Smooth muscle cell (in vitro differentiated cells): ENCODE data around the gene EZH1. TPM values are rescaled to one million over a fixed set of nuclear protein-coding genes. Genes with fewer than 3 reads are reported as not detected.

Experiments used
- DNase-seq: peaks from one replicate; lab custom pipeline; 2025; ENCODE audit not compliant: unreplicated experiment; lab: John Stamatoyannopoulos, UW
- H2AFZ ChIP-seq: fragments of 200-600 bp; sonication (generic); 2 replicates; pipeline ENCODE4 v1.6.0; 2016; ENCODE audit warnings: antibody characterized with exemption, low read depth, mild to moderate bottlenecking
- H3F3A ChIP-seq: fragments of 200-600 bp; sonication (generic); 2 replicates; pipeline ENCODE4 v1.6.0; 2017; ENCODE audit warnings: antibody characterized with exemption, low read depth
- H3K27ac ChIP-seq: fragments of 200-600 bp; sonication (generic); 2 replicates; pipeline ENCODE4 v1.5.1; 2016; ENCODE audit warnings: low read depth, mild to moderate bottlenecking
- H3K27me3 ChIP-seq: fragments of 200-600 bp; sonication (generic); 2 replicates; pipeline ENCODE4 v1.6.1; 2016; ENCODE audit warnings: low read depth, mild to moderate bottlenecking
- H3K36me3 ChIP-seq: fragments of 200-600 bp; sonication (generic); 2 replicates; pipeline ENCODE4 v1.5.1; 2016; ENCODE audit warnings: low read depth
- H3K4me1 ChIP-seq: fragments of 200-600 bp; sonication (generic); 2 replicates; pipeline ENCODE4 v1.5.1; 2016; ENCODE audit warnings: low read depth
- H3K4me2 ChIP-seq: fragments of 200-600 bp; sonication (generic); 2 replicates; pipeline ENCODE4 v1.6.0; 2016; ENCODE audit warnings: mild to moderate bottlenecking
- H3K4me3 ChIP-seq: fragments of 200-600 bp; sonication (generic); 2 replicates; pipeline ENCODE4 v1.5.1; 2016; ENCODE audit warnings: mild to moderate bottlenecking
- H3K79me2 ChIP-seq: fragments of 200-600 bp; sonication (generic); 2 replicates; pipeline ENCODE4 v1.6.0; 2016; ENCODE audit warnings: low read depth, mild to moderate bottlenecking
- H3K9ac ChIP-seq: fragments of 200-600 bp; sonication (generic); 2 replicates; pipeline ENCODE4 v1.6.0; 2016; ENCODE audit warnings: low read depth
- H3K9me3 ChIP-seq: fragments of 200-600 bp; sonication (generic); replicated peaks from 2 replicates; pipeline ENCODE4 v1.5.1; 2016; ENCODE audit warnings: low read depth
- H4K20me1 ChIP-seq: fragments of 200-600 bp; sonication (generic); 2 replicates; pipeline ENCODE4 v1.6.0; 2016; ENCODE audit warnings: low read depth
- CTCF ChIP-seq: fragments of 200-600 bp; sonication (generic); IDR thresholded peaks from 2 replicates; pipeline ENCODE4 v1.5.1; 2017; ENCODE audit warnings: borderline replicate concordance, mild to moderate bottlenecking, antibody characterized with exemption; ENCODE audit not compliant: insufficient read depth, poor library complexity, severe bottlenecking
- WGBS: methylation state at CpG from one replicate; pipeline ENCODE4 v1.1.7; 2016; ENCODE audit warnings: low lambda C conversion rate; 5-methylcytosine and 5-hydroxymethylcytosine counted together
- microRNA-seq: library from miRNA; unstranded; fragments of <30 nt; microRNA quantifications from one replicate; pipeline ENCODE4, GENCODE V29; 2016; ENCODE audit warnings: borderline number of aligned reads
- polyA plus RNA-seq: library from polyadenylated mRNA; unstranded; fragments of >200 nt; fragmentation: Nextera tagmentation; extraction: Ambion mirVana; gene quantifications from 2 replicates; pipeline ENCODE4 v1.2.1, GENCODE V29; 2016
- small RNA-seq: library from RNA; depleted of rRNA; stranded (forward); fragments of <200 nt; gene quantifications from one replicate; pipeline ENCODE3, GENCODE V24; 2014
- total RNA-seq: library from RNA; depleted of rRNA; stranded (reverse); fragments of >200 nt; gene quantifications from 2 replicates; pipeline ENCODE4 v1.2.3, GENCODE V29; 2014

Gene EZH1
- total and polyA plus RNA-seq, 2 experiments from 2014 or later, result 8.0 to 19.4 TPM

- peaks cover 7% of the 10 kb centered on the region for H3F3A ChIP-seq
- H3K4me2 ChIP-seq, result no peak overlapping the region
- no peak overlapping the region for H3K4me3 ChIP-seq
- H3K4me1 ChIP-seq, result peaks cover 15% of the 10 kb centered on the region
- no peak for TF ChIP-seq CTCF
- H3K79me2 ChIP-seq, result peaks cover 3% of the 10 kb centered on the region
- 36% methylated on average over 2 of the region's 2 CpGs for WGBS
- no peaks in the 10 kb centered on the region for H3K27me3 ChIP-seq
- no peaks in the 10 kb centered on the region for H4K20me1 ChIP-seq
- no peaks in the 10 kb centered on the region for H3K36me3 ChIP-seq
- no peak overlapping the region for H3K27ac ChIP-seq
- no peak for DNase-seq
- no peak overlapping the region for H3K9ac ChIP-seq
- no peak overlapping the region for H2AFZ ChIP-seq
- no peaks in the 10 kb centered on the region for H3K9me3 ChIP-seq
Observed at GRCh38 chr17:42655528-42655927, 89.3 kb downstream of the EZH1 start.

GRCh38 chr17:42653179-42654124, 91.4 kb downstream of the EZH1 start:
- WGBS, result 28% methylated on average over 41 of the region's 42 CpGs
- Histone ChIP-seq H3K9ac (no peak overlapping the region), H3K4me2 (peak overlapping the region; percentile 93)

GRCh38 chr17:42651392-42651791, 93.4 kb downstream of the EZH1 start:
- no peak for DNase-seq
- no peak overlapping the region for H2AFZ ChIP-seq
- no peaks in the 10 kb centered on the region for H4K20me1 ChIP-seq
- H3K4me3 ChIP-seq, result no peak overlapping the region
- no peak for TF ChIP-seq CTCF
- no peak overlapping the region for H3K27ac ChIP-seq
- H3K79me2 ChIP-seq, result no peaks in the 10 kb centered on the region
- H3K4me1 ChIP-seq, result peaks cover 10% of the 10 kb centered on the region
- no peaks in the 10 kb centered on the region for H3K27me3 ChIP-seq
- no peak overlapping the region for H3K9ac ChIP-seq
- H3K9me3 ChIP-seq, result no peaks in the 10 kb centered on the region
- 93% methylated on average over 4 of the region's 4 CpGs for WGBS
- peaks cover 7% of the 10 kb centered on the region for H3F3A ChIP-seq
- H3K36me3 ChIP-seq, result no peaks in the 10 kb centered on the region
- H3K4me2 ChIP-seq, result no peak overlapping the region

More at GRCh38 chr17:42653179-42654124, 91.4 kb downstream of the EZH1 start:
- TF ChIP-seq CTCF, result no peak
- Histone ChIP-seq H2AFZ (peak overlapping the region; percentile 93), H3K27ac (peak overlapping the region; percentile 20), H4K20me1 (no peaks in the 10 kb centered on the region), H3K4me1 (peaks cover 10% of the 10 kb centered on the region), H3F3A (peaks cover 7% of the 10 kb centered on the region), H3K27me3 (no peaks in the 10 kb centered on the region), H3K79me2 (no peaks in the 10 kb centered on the region), H3K36me3 (no peaks in the 10 kb centered on the region), H3K9me3 (no peaks in the 10 kb centered on the region), H3K4me3 (peak overlapping the region; percentile 52)
- no peak for DNase-seq

Small RNA genes lying within 50 kb of the gene (microRNA-seq; reads per million reads assigned to microRNA genes)
- gene MIR6780A, result 1.8 reads per million

Small RNA genes lying within 50 kb of the gene (small RNA-seq; reads per million reads assigned to genes)
- gene HMGN2P15, result not detected
- not detected for gene MIR6780A

Other genes with a start within 250 kb of the EZH1 start
- 23.0 and 27.2 TPM in 2 replicates for gene NAGLU, start 208.8 kb downstream of the EZH1 start, total RNA-seq
- gene NAGLU, start 208.8 kb downstream of the EZH1 start, polyA plus RNA-seq, result 39.9 and 51.6 TPM in 2 replicates
- 0.40 TPM in 1 of 2 replicates, not detected in the other for gene HSD17B1, start 192.1 kb downstream of the EZH1 start, total RNA-seq
- 3.3 and 3.5 TPM in 2 replicates for gene HSD17B1, start 192.1 kb downstream of the EZH1 start, polyA plus RNA-seq
- 16.0 and 23.2 TPM in 2 replicates for gene COASY, start 182.9 kb downstream of the EZH1 start, total RNA-seq
- gene COASY, start 182.9 kb downstream of the EZH1 start, polyA plus RNA-seq, result 65.0 and 68.2 TPM in 2 replicates
- gene MLX, start 177.9 kb downstream of the EZH1 start, total RNA-seq, result 21.6 and 30.1 TPM in 2 replicates
- 21.1 and 26.4 TPM in 2 replicates for gene MLX, start 177.9 kb downstream of the EZH1 start, polyA plus RNA-seq
- 5.2 and 5.3 TPM in 2 replicates for gene PSMC3IP, start 167.3 kb downstream of the EZH1 start, total RNA-seq
- gene PSMC3IP, start 167.3 kb downstream of the EZH1 start, polyA plus RNA-seq, result 7.7 and 10.0 TPM in 2 replicates
- gene RETREG3, start 135.7 kb downstream of the EZH1 start, total RNA-seq, result 40.4 and 67.8 TPM in 2 replicates
- 32.6 and 34.1 TPM in 2 replicates for gene RETREG3, start 135.7 kb downstream of the EZH1 start, polyA plus RNA-seq
- gene TUBG1, start 135.4 kb downstream of the EZH1 start, total RNA-seq, result 31.6 and 38.7 TPM in 2 replicates
- gene TUBG1, start 135.4 kb downstream of the EZH1 start, polyA plus RNA-seq, result 91.2 and 102 TPM in 2 replicates
- gene TUBG2, start 85.8 kb downstream of the EZH1 start, total RNA-seq, result 23.1 and 28.2 TPM in 2 replicates
- gene TUBG2, start 85.8 kb downstream of the EZH1 start, polyA plus RNA-seq, result 42.3 and 54.6 TPM in 2 replicates
- gene PLEKHH3, start 68.0 kb downstream of the EZH1 start, total RNA-seq, result 5.0 and 13.3 TPM in 2 replicates
- 23.6 and 23.7 TPM in 2 replicates for gene PLEKHH3, start 68.0 kb downstream of the EZH1 start, polyA plus RNA-seq
- gene CCR10, start 63.2 kb downstream of the EZH1 start, total RNA-seq, result 10.1 TPM in 1 of 2 replicates, not detected in the other
- 2.0 and 3.8 TPM in 2 replicates for gene CCR10, start 63.2 kb downstream of the EZH1 start, polyA plus RNA-seq
- gene CNTNAP1, start 62.5 kb downstream of the EZH1 start, total RNA-seq, result 7.1 and 9.5 TPM in 2 replicates
- gene CNTNAP1, start 62.5 kb downstream of the EZH1 start, polyA plus RNA-seq, result 2.0 and 4.5 TPM in 2 replicates
- 8.6 and 8.9 TPM in 2 replicates for gene RAMP2, start 16.2 kb upstream of the EZH1 start, total RNA-seq
- gene RAMP2, start 16.2 kb upstream of the EZH1 start, polyA plus RNA-seq, result 22.0 and 25.7 TPM in 2 replicates
- gene VPS25, start 28.4 kb upstream of the EZH1 start, total RNA-seq, result 91.0 and 108 TPM in 2 replicates
- gene VPS25, start 28.4 kb upstream of the EZH1 start, polyA plus RNA-seq, result 129 and 139 TPM in 2 replicates
- gene WNK4, start 35.6 kb upstream of the EZH1 start, total RNA-seq, result 0.22 and 0.49 TPM in 2 replicates
- 0.39 TPM in 1 of 2 replicates, not detected in the other for gene WNK4, start 35.6 kb upstream of the EZH1 start, polyA plus RNA-seq
- gene COA3, start 53.7 kb upstream of the EZH1 start, total RNA-seq, result 71.1 and 106 TPM in 2 replicates
- gene COA3, start 53.7 kb upstream of the EZH1 start, polyA plus RNA-seq, result 127 and 147 TPM in 2 replicates
- gene CNTD1, start 53.8 kb upstream of the EZH1 start, total RNA-seq, result not detected in 2 replicates
- 0.17 and 0.71 TPM in 2 replicates for gene CNTD1, start 53.8 kb upstream of the EZH1 start, polyA plus RNA-seq
- gene BECN1, start 79.2 kb upstream of the EZH1 start, total RNA-seq, result 57.5 and 66.5 TPM in 2 replicates
- 54.8 and 61.9 TPM in 2 replicates for gene BECN1, start 79.2 kb upstream of the EZH1 start, polyA plus RNA-seq
- gene PSME3, start 88.4 kb upstream of the EZH1 start, total RNA-seq, result 56.5 and 67.1 TPM in 2 replicates
- gene PSME3, start 88.4 kb upstream of the EZH1 start, polyA plus RNA-seq, result 85.3 and 87.0 TPM in 2 replicates
- 1.6 and 2.3 TPM in 2 replicates for gene AOC2, start 99.5 kb upstream of the EZH1 start, total RNA-seq
- 0.91 and 2.1 TPM in 2 replicates for gene AOC2, start 99.5 kb upstream of the EZH1 start, polyA plus RNA-seq
- gene AOC3, start 106.2 kb upstream of the EZH1 start, total RNA-seq, result 0.63 and 0.90 TPM in 2 replicates
- 0.65 and 1.5 TPM in 2 replicates for gene AOC3, start 106.2 kb upstream of the EZH1 start, polyA plus RNA-seq
- not detected in 2 replicates for gene G6PC1, start 155.8 kb upstream of the EZH1 start, total RNA-seq
- gene G6PC1, start 155.8 kb upstream of the EZH1 start, polyA plus RNA-seq, result not detected in 2 replicates
- gene AARSD1, start 219.4 kb upstream of the EZH1 start, total RNA-seq, result 18.6 and 22.0 TPM in 2 replicates
- gene AARSD1, start 219.4 kb upstream of the EZH1 start, polyA plus RNA-seq, result 48.0 and 74.0 TPM in 2 replicates
- 1.3 and 6.7 TPM in 2 replicates for gene PTGES3L, start 235.0 kb upstream of the EZH1 start, total RNA-seq
- gene PTGES3L, start 235.0 kb upstream of the EZH1 start, polyA plus RNA-seq, result 6.8 and 8.3 TPM in 2 replicates
- 8.2 and 9.3 TPM in 2 replicates for gene RUNDC1, start 235.5 kb upstream of the EZH1 start, total RNA-seq
- gene RUNDC1, start 235.5 kb upstream of the EZH1 start, polyA plus RNA-seq, result 15.7 and 19.2 TPM in 2 replicates